ENCODE data around the gene MARCKS.

Gene MARCKS

GRCh38 chr6:113853252-113853651 lies 3.9 kb upstream of the MARCKS start:
- no peak for DNase-seq (ENCODE audit: low read depth in 2 of 2)

- DNase-seq (ENCODE audit: low read depth in 2 of 2), result no peak
Measured at GRCh38 chr6:113854531-113855499, 2.3 kb upstream of the MARCKS start.

GRCh38 chr6:113855500-113856374 lies 1.4 kb upstream of the MARCKS start:
- DNase-seq (ENCODE audit: low read depth in 2 of 2), result no peak

GRCh38 chr6:113856375-113856624 lies 845 bp upstream of the MARCKS start:
- DNase-seq (ENCODE audit: low read depth in 2 of 2), result no peak

- DNase-seq (ENCODE audit: low read depth in 2 of 2), result no peak
Measured at GRCh38 chr6:113857556-113858479, 673 bp downstream of the MARCKS start.

- DNase-seq (ENCODE audit: low read depth in 2 of 2), result peak; percentile 63 to 69
Measured at GRCh38 chr6:113858480-113859348, 1.6 kb downstream of the MARCKS start.

GRCh38 chr6:113859349-113860180 lies 2.4 kb downstream of the MARCKS start:
- DNase-seq (ENCODE audit: low read depth in 2 of 2), result no peak

GRCh38 chr6:113860181-113860955 lies 3.2 kb downstream of the MARCKS start:
- DNase-seq (ENCODE audit: low read depth in 2 of 2), result no peak

DNA sequence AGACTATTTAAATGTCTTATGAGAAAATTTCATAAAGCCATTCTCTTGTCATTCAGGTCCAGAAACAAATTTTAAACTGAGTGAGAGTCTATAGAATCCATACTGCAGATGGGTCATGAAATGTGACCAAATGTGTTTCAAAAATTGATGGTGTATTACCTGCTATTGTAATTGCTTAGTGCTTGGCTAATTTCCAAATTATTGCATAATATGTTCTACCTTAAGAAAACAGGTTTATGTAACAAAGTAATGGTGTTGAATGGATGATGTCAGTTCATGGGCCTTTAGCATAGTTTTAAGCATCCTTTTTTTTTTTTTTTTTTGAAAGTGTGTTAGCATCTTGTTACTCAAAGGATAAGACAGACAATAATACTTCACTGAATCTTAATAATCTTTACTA lies 5.0 kb downstream of the MARCKS start:
- no peak for DNase-seq (ENCODE audit: low read depth in 2 of 2)

GRCh38 chr6:113870917-113871316 lies 13.8 kb downstream of the MARCKS start:
- DNase-seq (ENCODE audit: low read depth in 2 of 2), result no peak

GRCh38 chr6:113871975-113872374 lies 14.8 kb downstream of the MARCKS start:
- no peak for DNase-seq (ENCODE audit: low read depth in 2 of 2)

DNA sequence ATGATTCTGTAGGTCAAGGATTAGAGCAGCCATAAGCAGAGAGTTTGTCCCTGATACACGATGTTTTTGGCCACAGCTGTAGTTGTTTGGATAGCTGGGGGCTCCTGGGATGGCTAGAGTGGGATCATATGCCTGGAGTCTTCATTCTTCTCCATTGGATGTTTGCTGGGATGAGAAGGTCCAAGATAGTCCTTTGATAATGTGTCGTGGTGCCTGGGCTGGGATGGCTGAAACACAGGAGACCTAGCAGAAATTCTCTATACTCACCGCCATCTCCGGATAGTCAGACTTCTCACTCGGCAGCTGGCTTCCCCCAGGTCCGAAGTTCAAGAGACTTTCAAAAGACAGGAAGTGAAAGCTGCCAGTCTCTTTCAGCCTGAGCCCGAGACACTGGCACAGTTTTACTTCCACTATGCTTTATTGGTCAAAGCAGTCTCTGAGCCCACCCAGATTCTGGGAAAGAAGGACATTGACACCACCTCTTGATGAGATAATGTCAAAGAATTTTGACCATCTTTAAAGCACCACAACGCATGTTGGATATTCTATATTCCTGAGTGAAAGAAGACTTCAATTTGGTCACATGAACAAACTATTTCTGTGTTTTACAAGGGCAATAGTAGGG lies 16.0 kb downstream of the MARCKS start:
- no peak for DNase-seq (ENCODE audit: low read depth in 2 of 2)

DNA sequence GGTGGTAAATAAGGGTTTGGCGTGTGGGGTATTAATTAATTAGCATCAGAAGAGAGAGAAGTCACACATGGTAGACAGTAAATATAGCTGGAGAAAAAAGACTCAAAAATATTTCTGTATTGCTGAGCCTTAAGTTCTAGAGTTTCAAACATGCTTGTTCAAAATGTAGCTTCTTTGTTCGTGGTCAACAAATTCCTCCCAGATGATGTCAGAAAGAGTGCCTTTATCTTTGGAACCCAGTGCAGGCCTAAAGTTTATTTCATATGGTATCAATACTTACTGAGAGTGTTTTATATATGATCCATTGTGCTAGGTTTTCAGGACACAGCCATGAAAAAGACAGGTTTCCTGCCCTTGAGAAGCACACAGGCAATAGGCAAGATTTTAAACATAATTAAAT lies 18.3 kb downstream of the MARCKS start:
- DNase-seq (ENCODE audit: low read depth in 2 of 2), result no peak

- DNase-seq (ENCODE audit: low read depth in 2 of 2), result no peak
Measured at GRCh38 chr6:113876695-113877094, 19.6 kb downstream of the MARCKS start.

GRCh38 chr6:113879186-113880096 lies 22.3 kb downstream of the MARCKS start:
- DNase-seq (ENCODE audit: low read depth in 2 of 2), result no peak

DNA sequence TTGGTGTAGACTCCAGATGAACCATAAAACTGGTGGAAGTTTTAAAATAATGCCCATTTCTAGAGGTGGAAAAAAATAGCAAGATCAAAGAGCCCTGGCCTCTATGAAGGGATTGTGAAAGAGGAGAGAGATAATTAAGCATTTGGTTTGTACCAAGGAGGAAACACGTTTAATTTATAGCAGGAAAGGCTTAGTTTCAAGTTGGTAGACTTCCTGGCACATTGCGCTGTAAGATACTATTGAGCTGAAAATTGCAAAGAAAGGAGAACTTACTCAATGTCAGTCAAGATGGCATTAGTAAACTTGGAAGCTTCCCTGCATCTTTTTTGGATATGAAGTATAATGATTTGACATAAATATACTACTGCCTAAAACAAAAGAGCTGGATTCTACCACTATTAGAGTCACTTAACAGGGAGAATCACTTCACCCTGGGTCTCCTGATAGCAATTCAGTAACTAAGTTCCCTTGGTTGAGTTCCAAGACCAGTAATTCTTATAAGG lies 24.4 kb downstream of the MARCKS start:
- DNase-seq (ENCODE audit: low read depth in 2 of 2), result no peak

- DNase-seq (ENCODE audit: low read depth in 2 of 2), result no peak
Measured at GRCh38 chr6:113882336-113883022, 25.3 kb downstream of the MARCKS start.

Measured in stimulated activated CD4-positive, alpha-beta T cell treated with anti-CD3 and anti-CD28 coated beads, Interleukin-15, amount 100 ng/mL, for 48 hours (primary cell).